ENCODE results near the gene CROCC2. TPM values are rescaled to one million over a fixed set of nuclear protein-coding genes. Genes with fewer than 3 reads are reported as not detected.

The CROCC2 gene
- total RNA-seq, 1 experiment from 2014 or later: not detected

GRCh38 chr2:240932001-240932723 lies 26.0 kb downstream of the CROCC2 start:
- no peak for DNase-seq (ENCODE audit: extremely low read depth, low read depth)

GRCh38 chr2:240932724-240933047 lies 26.6 kb downstream of the CROCC2 start:
- no peak for DNase-seq (ENCODE audit: extremely low read depth, low read depth)

- DNase-seq (ENCODE audit: extremely low read depth, low read depth): no peak
Measured at GRCh38 chr2:240933048-240933965, 27.2 kb downstream of the CROCC2 start.

GRCh38 chr2:240933966-240934700 lies 28.0 kb downstream of the CROCC2 start:
- no peak for DNase-seq (ENCODE audit: extremely low read depth, low read depth)

- DNase-seq (ENCODE audit: extremely low read depth, low read depth): no peak
Measured at GRCh38 chr2:240934701-240935102, 28.6 kb downstream of the CROCC2 start.

GRCh38 chr2:240935103-240935876 lies 29.2 kb downstream of the CROCC2 start:
- DNase-seq (ENCODE audit: extremely low read depth, low read depth): no peak

- no peak for DNase-seq (ENCODE audit: extremely low read depth, low read depth)
Measured at GRCh38 chr2:240936106-240936505, 30.0 kb downstream of the CROCC2 start.

- no peak for DNase-seq (ENCODE audit: extremely low read depth, low read depth)
Measured at GRCh38 chr2:240946046-240946445, 39.9 kb downstream of the CROCC2 start.

- no peak for DNase-seq (ENCODE audit: extremely low read depth, low read depth)
Measured at GRCh38 chr2:240946654-240947053, 40.5 kb downstream of the CROCC2 start.

GRCh38 chr2:240947176-240947575 lies 41.0 kb downstream of the CROCC2 start:
- no peak for DNase-seq (ENCODE audit: extremely low read depth, low read depth)

- DNase-seq (ENCODE audit: extremely low read depth, low read depth): no peak
Measured at GRCh38 chr2:240947607-240948006, 41.5 kb downstream of the CROCC2 start.

GRCh38 chr2:240948086-240948485 lies 42.0 kb downstream of the CROCC2 start:
- no peak for DNase-seq (ENCODE audit: extremely low read depth, low read depth)

- DNase-seq (ENCODE audit: extremely low read depth, low read depth): no peak
Measured at GRCh38 chr2:240948905-240949790, 43.0 kb downstream of the CROCC2 start.

GRCh38 chr2:240949791-240950705 lies 43.9 kb downstream of the CROCC2 start:
- DNase-seq (ENCODE audit: extremely low read depth, low read depth): no peak

- DNase-seq (ENCODE audit: extremely low read depth, low read depth): no peak
Measured at GRCh38 chr2:240951045-240951594, 45.0 kb downstream of the CROCC2 start.

GRCh38 chr2:240952496-240953246 lies 46.5 kb downstream of the CROCC2 start:
- no peak for DNase-seq (ENCODE audit: extremely low read depth, low read depth)

Measured in NCI-H460 (cell line).